PC-3 (cell line): ENCODE data around the gene LRRC45. TPM values are rescaled to one million over a fixed set of nuclear protein-coding genes. Genes with fewer than 3 reads are reported as not detected.
A peak's percentile ranks its signal among the peaks of the same experiment; 100 is the strongest.

Experiments used
- ATAC-seq: fragments of 200-7000 bp; cut with Tn5 transposase; 2 replicates; pipeline ENCODE4 v1.9.1; 2020; ENCODE audit warnings: mild to moderate bottlenecking, moderate library complexity
- BruUV-seq: library from RNA; stranded (reverse); fragments of 400-500 nt; replicated peaks from 2 replicates; lab custom pipeline; 2021; lab: Mats Ljungman, UMichigan
- CTCF ChIA-PET: fragments of 300-600 bp; sonication (Branson Sonifier 250); formaldehyde crosslinking; loops from one replicate; lab custom pipeline; 2022; ENCODE audit warnings: antibody characterized with exemption; lab: Charles Lee
- POLR2A ChIA-PET: fragments of 300-600 bp; sonication (Branson Sonifier 250); formaldehyde crosslinking; loops from one replicate; lab custom pipeline; 2022; ENCODE audit warnings: antibody characterized with exemption; ENCODE audit not compliant: unreplicated experiment; lab: Charles Lee
- DNase-seq: peaks from one replicate; pipeline ENCODE4 v3.0.0-alpha.2; 2015
- H2AFZ ChIP-seq: fragments of 300-600 bp; sonication (generic); 2 replicates; pipeline ENCODE4 v1.6.0; 2016; ENCODE audit warnings: antibody characterized with exemption, low read length
- H3F3A ChIP-seq: fragments of 300-600 bp; sonication (generic); one replicate; pipeline ENCODE4 v1.6.0; 2017; ENCODE audit warnings: antibody characterized with exemption, low read length, control low read depth, mild to moderate bottlenecking; ENCODE audit not compliant: unreplicated experiment
- H3K27ac ChIP-seq: fragments of 300-600 bp; sonication (generic); 2 replicates; pipeline ENCODE4 v1.5.1; 2016; ENCODE audit warnings: mild to moderate bottlenecking, low read length
- H3K27me3 ChIP-seq: fragments of 300-600 bp; sonication (generic); 2 replicates; pipeline ENCODE4 v1.6.1; 2016; ENCODE audit warnings: low read length, mixed read lengths
- H3K36me3 ChIP-seq: fragments of 300-600 bp; sonication (generic); 2 replicates; pipeline ENCODE4 v1.6.1; 2016; ENCODE audit warnings: low read depth, mixed run types, low read length, mixed read lengths
- H3K4me1 ChIP-seq: fragments of 300-600 bp; sonication (generic); 2 replicates; pipeline ENCODE4 v1.5.1; 2016; ENCODE audit warnings: low read length; ENCODE audit not compliant: insufficient read depth
- H3K4me2 ChIP-seq: fragments of 300-600 bp; sonication (generic); 2 replicates; pipeline ENCODE4 v1.6.0; 2016; ENCODE audit warnings: low read length
- H3K4me3 ChIP-seq: fragments of 300-600 bp; sonication (generic); 2 replicates; pipeline ENCODE4 v1.5.1; 2016; ENCODE audit warnings: mild to moderate bottlenecking, low read length, mixed read lengths
- H3K79me2 ChIP-seq: fragments of 300-600 bp; sonication (generic); 2 replicates; pipeline ENCODE4 v1.6.1; 2017; ENCODE audit warnings: low read length, mixed read lengths
- H3K9ac ChIP-seq: fragments of 300-600 bp; sonication (generic); 2 replicates; pipeline ENCODE4 v1.6.0; 2016; ENCODE audit warnings: mild to moderate bottlenecking, low read length
- H3K9me2 ChIP-seq: fragments of 300-600 bp; sonication (generic); replicated peaks from 2 replicates; pipeline ENCODE4 v1.6.1; 2016; ENCODE audit warnings: mixed run types, low read length, mixed read lengths
- H3K9me3 ChIP-seq: fragments of 300-600 bp; sonication (generic); 2 replicates; pipeline ENCODE4 v1.6.1; 2016; ENCODE audit warnings: low read length, mixed read lengths
- H4K20me1 ChIP-seq: fragments of 300-600 bp; sonication (generic); 2 replicates; pipeline ENCODE4 v1.6.1; 2016; ENCODE audit warnings: low read length, mixed read lengths
- CTCF ChIP-seq: fragments of 300-600 bp; sonication (generic); conservative IDR thresholded peaks from 2 replicates; pipeline ENCODE4 v1.5.1; 2017; ENCODE audit warnings: antibody characterized with exemption, low read depth, mild to moderate bottlenecking, low read length
- EZH2 ChIP-seq: fragments of 300-600 bp; sonication (generic); IDR thresholded peaks from one replicate; pipeline ENCODE4 v1.6.1; 2017; ENCODE audit warnings: antibody characterized with exemption, mild to moderate bottlenecking, low read length; ENCODE audit not compliant: unreplicated experiment
- EZH2phosphoT487 ChIP-seq: fragments of 300-600 bp; sonication (generic); IDR thresholded peaks from 2 replicates; pipeline ENCODE4 v1.6.1; 2018; ENCODE audit warnings: mild to moderate bottlenecking, antibody characterized with exemption, low read length, borderline replicate concordance
- intact Hi-C: fragments of 100-400 bp; cut with micrococcal nuclease; formaldehyde crosslinking; loops from 2 replicates; pipeline ENCODE4 v1.9.0; 2023
- total RNA-seq: library from RNA; depleted of rRNA; stranded (reverse); fragments of >200 nt; gene quantifications from 2 replicates; pipeline ENCODE4 v1.2.3, GENCODE V29; 2014

LRRC45 gene
- total RNA-seq, 1 experiment from 2014 or later: 71.5 TPM

DNA sequence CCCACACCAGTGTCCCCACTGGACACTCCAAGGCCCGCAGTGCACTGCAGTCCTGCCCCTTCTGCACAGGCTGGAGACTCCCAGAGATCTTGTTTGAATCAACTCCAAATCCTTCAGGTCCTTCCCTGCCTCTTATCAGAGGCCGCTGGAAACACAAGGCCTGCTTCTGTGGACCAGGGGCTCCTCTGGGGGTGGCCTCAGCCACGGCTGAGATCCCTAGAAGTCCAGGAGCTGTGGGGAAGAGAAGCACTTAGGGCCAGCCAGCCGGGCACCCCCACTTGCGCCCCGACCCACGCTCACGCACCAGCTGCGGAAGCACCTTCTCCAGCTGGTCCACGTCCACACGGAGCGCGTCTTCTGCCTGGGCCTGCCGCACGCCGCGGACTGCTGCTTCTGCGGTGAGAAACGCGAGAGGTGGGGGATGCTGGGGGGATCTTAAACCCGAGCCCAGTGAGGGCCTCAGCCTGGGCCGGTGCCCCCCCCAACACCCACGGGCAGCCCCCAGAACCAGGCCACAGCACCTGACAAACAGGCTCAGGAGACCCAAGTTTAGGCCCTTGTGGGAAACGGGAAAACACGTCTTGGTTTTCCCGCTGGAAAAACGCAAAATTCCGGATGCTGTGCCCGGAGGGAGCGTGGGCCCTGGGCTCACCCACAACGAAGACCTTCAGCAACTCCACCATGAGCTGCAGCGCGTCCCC, 4.0 kb upstream of the LRRC45 start:
- Histone ChIP-seq H3F3A (no peaks in the 10 kb centered on the region), H3K9ac (no peak overlapping the region), H3K36me3 (no peaks in the 10 kb centered on the region; the same call in 1 of the 2 replicates), H3K4me3 (no peak overlapping the region), H3K4me1 (peaks cover 15% of the 10 kb centered on the region; the same call in 1 of the 2 replicates), H3K27me3 (no peaks in the 10 kb centered on the region), H2AFZ (no peak overlapping the region), H3K4me2 (no peak overlapping the region), H3K79me2 (peaks cover 35% of the 10 kb centered on the region), H4K20me1 (peaks cover 7% of the 10 kb centered on the region; the same call in 1 of the 2 replicates), H3K9me3 (no peaks in the 10 kb centered on the region), H3K27ac (no peak overlapping the region), H3K9me2 (no peaks in the 10 kb centered on the region)
- ATAC-seq (no peak), DNase-seq (no peak)
- CTCF ChIA-PET: interaction anchor here (0.6 to 4.8 kb wide), 2 partner anchors 15 to 59 kb away, joined by 3 to 40 read pairs; no protein-coding TSS in a partner anchor
- BruUV-seq: TSS peak; percentile 33
- intact Hi-C loops: no loop called here
- TF ChIP-seq CTCF (no peak), EZH2 (no peak)
- POLR2A ChIA-PET: no interaction called here

- Histone ChIP-seq H3K27ac (no peak overlapping the region), H3K9ac (no peak overlapping the region)
- POLR2A ChIA-PET: no interaction called here
Observed at GRCh38 chr17:82019690-82020571, 3.2 kb upstream of the LRRC45 start.

More at GRCh38 chr17:82019690-82020571, 3.2 kb upstream of the LRRC45 start:
- TF ChIP-seq EZH2 (no peak), EZH2phosphoT487 (no peak), CTCF (peak; percentile 78)
- no peak overlapping the region for H2AFZ ChIP-seq
- no peaks in the 10 kb centered on the region for H3K9me3 ChIP-seq
- H3K9me2 ChIP-seq: no peaks in the 10 kb centered on the region
- H3K36me3 ChIP-seq: no peaks in the 10 kb centered on the region; the same call in 1 of the 2 replicates
- H3K4me2 ChIP-seq: peak overlapping the region; percentile 99; the same call in 1 of the 2 replicates
- CTCF ChIA-PET: interaction anchor here (0.6 to 4.8 kb wide), 2 partner anchors 16 to 60 kb away, joined by 3 to 40 read pairs; no protein-coding TSS in a partner anchor
- DNase-seq: peak; percentile 50
- peaks cover 21% of the 10 kb centered on the region; the same call in 1 of the 2 replicates for H3K4me1 ChIP-seq
- no peaks in the 10 kb centered on the region for H3F3A ChIP-seq
- intact Hi-C loops: no loop called here
- no peak for ATAC-seq
- H3K27me3 ChIP-seq: no peaks in the 10 kb centered on the region
- peak overlapping the region; percentile 100; the same call in 1 of the 2 replicates for H3K4me3 ChIP-seq
- no TSS peak for BruUV-seq
- H3K79me2 ChIP-seq: peaks cover 43% of the 10 kb centered on the region
- peaks cover 7% of the 10 kb centered on the region; the same call in 1 of the 2 replicates for H4K20me1 ChIP-seq
